C1 segment of cervical spinal cord (tissue), 14 donors: ENCODE results near the gene ARHGAP10.
A peak's percentile ranks its signal among the peaks of the same experiment; 100 is the strongest.

Experiments
- DNase-seq, 14 donors: peaks; one replicate each; lab custom pipeline; 2025; lab: John Stamatoyannopoulos, UW

Gene ARHGAP10

DNA sequence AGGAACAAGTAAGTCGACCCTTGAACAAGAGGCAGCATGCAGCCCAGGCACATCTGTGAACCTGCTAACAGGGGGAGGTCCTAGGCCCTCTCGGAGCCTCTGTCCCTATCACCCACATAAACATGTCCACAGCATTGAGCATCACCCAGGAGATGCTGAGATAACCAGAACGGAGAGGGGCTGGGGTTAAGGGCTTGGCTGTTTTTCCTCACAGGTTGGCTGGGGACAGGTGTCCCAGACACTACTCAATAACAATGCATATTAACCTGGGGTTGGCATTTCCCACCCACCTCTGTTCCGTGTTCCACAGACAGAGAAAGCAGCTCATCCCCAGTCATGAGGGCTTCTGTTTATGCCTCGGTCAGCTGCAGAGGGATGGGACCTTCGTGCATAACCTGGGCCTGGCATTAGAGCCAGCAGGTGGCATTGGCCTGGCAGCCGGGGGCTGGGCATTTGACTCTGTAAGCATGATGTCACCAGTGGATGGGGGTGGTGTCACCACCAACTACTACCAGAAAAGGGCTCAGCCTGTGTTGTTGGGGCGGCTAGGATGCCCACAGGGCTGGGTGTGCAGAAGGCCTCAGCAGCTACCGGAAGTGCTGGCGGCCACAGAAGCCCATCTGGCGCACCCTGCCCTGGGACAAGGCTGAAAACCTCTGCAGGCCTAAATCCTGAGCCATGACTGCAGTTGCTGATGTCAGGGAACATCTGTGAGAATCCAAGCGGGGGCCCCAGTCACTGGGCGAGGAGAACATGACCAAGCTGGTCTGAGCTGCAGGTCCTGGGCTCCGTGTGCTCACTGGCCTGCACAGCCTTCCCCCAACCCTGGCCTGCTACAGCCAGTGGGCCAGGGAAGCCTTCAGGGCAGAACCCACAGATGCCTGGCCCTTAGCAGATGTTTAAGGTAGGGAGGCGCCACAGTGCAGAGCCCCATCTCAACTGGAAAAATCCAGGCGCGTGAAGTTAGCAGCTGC lies 358.9 kb downstream of the ARHGAP10 start:
- DNase-seq, result no peak

DNA sequence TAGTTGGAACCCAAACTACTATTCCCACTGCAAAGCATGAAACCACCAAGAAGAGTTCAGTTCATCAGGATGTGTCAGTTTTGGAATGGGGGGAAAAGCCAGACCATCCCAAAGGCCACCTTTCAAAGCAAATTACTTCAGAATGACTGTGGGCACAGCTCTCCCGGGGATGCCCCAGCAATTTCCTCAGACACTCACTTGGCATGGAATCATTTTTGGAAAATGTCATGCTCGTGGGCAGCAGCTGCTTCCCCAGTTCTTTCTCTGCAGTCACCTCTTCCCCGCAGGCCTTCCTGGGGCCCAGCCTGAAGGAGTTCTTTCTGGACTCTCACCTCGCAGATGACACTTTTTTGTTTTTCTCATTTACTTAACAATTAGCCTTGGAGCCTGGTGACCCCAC lies 360.0 kb downstream of the ARHGAP10 start:
- DNase-seq, result peak in 1 of 14 donors; percentile 25

DNA sequence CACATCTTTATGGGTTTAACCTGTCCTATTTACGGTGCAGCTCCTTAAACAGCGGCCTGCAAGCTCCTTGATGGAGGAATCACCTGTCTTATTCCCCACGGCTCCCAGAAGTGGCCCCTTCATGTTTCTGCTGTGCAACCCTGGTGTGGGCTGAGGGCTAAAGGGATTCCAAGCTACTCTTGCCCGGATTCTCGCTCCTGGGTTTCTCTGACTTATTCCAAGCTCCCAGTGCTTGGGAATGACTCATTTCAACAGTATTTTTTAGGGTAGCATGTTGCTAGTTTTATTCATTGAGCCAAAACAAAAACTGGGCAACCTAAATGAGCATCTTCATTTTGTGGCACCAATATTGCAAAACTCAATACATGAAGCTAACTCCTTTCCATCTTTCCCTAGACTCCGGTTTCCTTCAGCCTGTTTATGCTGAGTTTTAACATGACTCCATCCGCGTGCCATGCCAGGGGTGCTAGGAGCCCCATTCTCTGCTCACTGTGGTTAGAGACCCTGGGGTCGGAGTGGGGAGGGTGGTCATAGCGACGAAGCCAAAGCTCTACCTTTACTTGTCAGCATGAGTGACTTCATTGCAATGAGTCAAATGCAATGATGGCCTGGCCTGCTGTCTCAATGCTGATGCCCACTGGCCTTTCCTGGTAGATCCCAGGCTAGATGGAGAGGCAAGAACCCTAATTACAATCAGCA lies 360.6 kb downstream of the ARHGAP10 start:
- no peak for DNase-seq

DNA sequence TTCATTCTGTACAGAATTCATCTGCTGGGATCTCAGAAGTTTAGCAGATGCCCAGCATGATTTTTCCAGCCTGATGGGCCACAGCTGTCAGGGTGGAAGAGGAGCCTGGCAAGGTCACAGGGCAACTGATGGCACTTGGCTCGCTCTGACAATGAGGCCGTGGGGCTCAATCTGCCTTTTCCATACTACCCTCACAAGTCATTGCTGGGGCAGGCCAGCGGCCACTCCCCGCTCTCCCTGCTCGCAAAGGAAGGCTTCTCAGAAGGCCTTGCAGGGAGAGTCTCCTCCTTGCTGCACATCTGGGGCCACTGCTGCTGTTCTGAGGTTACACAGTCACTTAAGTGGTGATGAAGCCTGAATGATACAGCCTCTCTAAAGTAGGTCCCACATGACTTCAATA lies 361.2 kb downstream of the ARHGAP10 start:
- no peak for DNase-seq

DNA sequence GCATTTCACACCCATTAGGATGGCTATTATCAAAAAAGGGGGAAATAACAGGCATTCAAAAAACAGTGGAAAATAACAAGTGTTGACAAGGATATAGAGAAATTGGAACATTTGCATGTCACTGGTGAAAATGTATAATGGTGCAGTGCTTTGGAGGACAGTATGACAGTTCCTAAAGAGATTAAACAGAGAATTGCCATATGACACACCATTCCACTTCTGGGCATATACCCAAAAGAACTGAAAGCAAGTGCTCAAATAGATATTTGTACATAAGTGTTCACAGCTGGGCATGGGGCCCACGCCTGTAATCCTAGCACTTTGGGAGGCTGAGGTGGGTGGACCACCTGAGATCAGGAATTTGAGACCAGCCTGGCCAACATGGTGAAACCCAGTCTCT lies 362.3 kb downstream of the ARHGAP10 start:
- no peak for DNase-seq

DNA sequence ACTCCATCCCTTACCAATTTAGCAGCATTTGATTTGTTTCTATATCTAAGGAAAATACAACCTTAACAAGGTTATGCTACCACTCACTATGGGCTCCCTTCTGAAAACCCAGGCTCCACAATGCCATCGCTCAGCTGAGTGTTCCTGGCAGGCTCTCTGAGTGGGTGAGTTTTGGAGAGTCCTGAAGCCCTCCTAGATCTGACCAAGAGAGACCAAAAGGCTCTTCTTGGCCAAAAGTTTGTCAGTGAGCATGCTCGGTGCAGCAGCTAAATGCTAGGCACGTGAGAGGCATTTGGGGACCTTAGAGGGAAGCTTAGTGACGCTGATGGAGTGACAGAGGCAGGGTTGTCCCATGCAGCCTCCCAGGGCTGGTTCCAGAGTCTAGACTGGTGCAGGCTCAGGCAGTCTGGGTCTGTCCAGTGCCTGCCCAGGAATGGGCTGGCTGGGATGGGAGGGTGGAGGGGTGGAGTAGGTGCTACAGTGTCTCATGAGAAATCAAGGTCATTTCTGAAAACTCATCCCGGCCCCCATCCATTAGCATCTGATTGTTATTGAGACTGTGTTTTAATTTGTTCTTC lies 363.5 kb downstream of the ARHGAP10 start:
- no peak for DNase-seq

DNA sequence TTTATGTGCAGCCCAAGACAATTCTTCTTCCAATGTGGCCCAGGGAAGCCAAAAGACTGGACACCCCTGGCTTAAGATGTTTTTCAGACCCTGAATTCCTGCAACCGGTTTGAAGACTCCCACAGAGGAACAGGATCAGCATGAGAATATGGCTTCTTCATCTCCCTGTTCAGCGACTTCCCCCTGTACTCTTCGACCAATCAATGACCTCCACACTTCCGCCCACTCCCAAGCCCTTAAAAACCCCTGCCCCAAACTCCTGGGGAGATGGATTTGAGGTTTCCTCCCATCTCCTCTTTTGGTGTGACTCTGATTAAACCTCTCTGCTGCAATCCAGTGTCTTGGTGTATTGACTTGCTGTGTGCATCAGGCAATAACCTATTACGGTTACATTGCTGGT lies 365.9 kb downstream of the ARHGAP10 start:
- no peak for DNase-seq

DNA sequence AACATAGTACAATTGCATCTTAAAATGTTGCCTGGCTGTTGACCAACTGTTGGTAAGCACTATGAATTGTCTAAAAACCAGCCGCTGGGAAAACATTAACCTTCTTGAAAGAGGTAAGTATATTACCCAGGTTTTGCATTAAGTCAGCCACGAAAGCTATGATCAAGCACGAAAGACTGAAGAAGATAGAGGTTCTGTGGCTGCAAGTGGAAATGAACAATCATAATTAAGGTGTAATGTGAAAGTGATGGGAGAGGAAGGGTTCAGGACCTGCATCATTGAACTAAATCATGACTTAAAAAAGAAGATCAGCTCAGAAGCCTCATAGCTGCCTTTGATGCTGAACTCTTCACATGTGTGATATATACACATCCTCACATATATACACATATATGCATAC lies 369.3 kb downstream of the ARHGAP10 start:
- no peak for DNase-seq

DNA sequence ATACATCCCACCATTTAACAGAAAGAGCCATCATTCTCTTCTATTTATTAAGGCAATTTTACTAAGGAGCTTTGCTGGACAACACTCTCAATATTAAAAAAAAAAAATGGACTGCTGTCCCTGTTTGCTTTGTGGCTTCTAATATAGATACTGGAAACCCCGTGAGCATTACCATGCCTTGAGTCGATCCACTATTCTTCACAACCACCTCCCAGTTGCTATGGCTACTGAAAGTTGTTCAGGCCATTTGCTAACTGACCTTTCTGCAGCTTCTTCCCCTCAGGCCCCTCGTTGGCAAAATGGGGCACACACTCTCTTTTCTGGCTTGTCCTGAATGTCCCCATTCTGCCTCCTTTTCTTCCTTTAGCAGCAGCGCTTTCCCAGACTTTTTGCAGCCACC lies 369.9 kb downstream of the ARHGAP10 start:
- DNase-seq, result no peak

DNA sequence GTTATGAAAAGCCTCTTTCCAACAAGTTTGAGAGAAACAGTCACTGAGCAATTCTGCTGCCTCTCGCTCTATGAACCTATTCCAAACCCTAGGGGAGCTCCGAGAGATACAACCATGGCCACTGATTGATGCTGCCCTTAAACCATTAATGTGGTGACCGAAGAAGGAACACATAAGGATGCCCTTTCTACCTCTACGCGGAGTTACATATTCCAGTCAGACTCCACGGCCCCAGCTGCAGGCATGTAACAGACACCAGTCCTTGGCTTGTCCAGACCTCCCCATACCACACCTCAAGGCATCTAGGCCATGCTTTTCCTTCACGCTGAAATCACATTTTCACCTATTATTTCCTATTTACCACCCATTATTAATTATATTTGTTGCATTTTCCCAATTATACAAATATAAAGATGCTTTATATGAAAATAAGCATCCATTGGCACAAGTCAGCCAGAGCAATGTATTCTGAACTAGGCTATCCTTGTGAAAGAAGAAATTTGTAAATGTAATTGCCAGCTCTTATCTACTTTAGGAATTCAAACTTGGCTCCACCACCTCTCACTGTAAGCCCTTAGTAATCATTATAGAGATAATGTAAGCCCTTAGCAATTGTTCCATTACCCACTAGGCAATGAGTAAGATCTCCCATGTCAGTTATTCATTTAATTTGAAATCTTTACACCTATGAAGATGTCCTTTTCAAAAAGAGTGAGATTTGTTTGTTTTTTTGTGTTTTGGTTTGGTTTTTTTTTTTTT lies 371.9 kb downstream of the ARHGAP10 start:
- DNase-seq, result no peak

DNA sequence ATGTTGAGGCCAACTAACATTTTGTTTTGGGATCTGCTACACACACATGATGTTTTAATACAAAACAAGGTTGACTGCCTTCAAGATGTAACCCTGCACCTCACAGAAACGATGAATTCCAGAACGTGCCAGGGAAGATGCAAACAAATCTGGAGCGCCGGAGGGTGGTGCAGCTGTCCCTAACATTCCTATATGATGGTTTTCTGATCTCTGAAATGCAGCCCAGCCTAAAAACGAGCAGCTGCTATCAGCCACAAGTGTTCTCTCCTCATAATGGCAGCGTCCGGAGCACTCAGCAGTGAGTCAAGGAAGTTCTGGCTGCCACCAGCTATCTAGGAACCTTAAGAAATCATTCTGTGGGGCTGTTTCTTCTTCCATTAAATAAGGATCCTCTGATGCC lies 376.9 kb downstream of the ARHGAP10 start:
- no peak for DNase-seq

DNA sequence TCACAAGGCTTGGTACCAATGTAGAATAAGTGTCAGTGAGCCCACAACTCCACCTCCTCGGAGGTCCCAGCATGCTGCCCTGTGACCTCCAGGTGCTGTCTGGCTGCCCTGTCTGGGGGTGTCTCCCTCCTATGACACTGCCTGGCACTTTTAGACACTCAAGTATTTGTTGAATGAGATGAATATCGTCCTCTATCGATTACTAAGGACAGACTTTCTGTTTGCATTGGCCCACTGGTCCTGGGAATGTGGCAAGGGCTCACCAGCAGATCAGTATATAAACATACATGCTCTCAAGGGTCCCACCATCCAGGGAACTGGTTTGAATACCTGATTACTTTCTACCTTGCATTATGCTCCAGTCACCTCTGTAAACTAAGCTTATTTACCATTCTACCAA lies 377.3 kb downstream of the ARHGAP10 start:
- DNase-seq, result no peak

DNA sequence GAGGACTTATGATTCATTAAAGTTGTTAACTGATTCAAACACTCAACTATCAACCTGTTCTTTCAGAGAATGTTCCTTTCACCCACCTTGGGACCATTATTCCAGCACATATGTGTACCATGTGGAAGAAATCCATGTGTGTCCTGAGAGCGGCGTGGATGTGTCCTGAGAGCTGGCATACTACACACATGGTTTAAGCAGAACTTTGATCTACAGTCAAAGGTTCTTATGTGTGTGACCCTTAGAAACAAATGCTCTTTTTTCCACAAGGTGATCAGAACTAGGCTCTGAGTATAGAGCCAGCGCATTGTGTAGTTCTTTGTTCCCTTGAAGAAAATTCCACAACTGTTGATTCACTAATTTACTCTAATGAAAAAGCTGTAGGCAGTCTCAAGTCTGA lies 378.3 kb downstream of the ARHGAP10 start:
- DNase-seq, result no peak

DNA sequence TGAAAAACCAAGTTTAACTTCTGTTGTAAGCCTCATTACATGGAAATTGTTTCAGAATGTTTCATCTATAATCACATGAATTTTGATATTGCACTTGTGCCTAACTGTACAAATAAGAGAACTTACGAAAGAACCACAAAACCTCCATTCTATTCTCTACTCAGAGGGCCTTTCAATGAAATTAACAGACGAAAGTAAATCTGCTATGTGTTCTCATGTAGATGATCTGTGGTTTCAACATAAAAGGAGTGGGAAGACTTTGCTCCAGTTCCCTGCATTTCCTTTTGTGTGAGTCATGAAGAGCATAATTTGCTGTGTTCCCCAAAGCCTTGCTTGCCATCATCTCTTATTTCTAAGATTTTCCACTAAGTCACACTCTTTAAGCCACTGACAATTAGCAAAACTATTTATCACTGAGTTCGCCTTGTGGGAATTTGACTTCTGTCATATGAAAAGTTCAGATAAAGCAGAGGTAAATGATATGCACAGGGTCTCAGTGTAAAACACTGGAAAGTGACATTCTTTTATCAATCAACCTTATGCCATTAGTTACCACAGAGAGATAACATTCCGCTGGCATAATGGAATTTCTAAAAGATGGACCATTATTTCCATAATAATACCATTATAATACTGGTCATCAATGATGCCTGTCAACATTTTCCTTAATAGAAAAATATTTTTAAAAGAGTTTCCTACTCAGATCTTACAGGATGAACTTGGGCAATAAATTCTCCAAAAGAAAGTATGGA lies 380.5 kb downstream of the ARHGAP10 start:
- no peak for DNase-seq

DNA sequence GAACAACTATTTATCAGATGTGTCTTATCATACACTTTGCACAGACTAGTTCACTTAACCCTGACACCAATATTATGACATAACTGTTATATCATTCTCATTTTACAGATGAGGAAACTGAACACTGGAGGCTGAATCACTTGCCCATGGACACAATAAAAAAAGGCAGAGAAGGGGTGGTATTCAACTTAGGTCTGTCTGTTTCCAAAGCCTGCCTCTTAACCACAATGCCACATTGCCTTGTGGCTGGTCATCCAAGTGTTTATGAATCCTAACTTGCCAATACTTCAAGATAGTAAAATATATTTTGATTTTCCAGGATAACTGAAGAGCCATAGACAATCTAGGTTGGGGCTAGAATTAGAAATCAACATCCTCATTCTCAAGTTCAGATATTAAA lies 382.5 kb downstream of the ARHGAP10 start:
- DNase-seq, result no peak

DNA sequence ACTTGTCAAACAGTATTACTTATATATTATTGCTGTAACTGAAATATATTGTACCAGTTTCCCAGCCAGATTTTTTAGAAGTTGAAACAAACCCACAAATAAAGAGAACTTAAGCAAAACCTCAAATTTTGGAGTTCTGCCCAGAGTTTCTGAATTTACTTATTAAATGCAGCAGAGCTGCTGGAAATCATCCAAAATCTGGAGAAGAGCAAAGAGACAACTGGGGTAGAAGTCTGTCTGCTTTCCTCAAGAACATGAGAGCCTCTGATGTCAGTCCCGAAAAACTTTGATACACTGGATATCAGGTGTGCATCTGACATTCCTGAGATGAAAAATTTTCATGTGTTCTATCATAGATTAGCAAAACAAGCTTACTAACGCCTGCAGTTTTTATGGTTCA lies 384.4 kb downstream of the ARHGAP10 start:
- peak in 1 of 14 donors; percentile 3 for DNase-seq

DNA sequence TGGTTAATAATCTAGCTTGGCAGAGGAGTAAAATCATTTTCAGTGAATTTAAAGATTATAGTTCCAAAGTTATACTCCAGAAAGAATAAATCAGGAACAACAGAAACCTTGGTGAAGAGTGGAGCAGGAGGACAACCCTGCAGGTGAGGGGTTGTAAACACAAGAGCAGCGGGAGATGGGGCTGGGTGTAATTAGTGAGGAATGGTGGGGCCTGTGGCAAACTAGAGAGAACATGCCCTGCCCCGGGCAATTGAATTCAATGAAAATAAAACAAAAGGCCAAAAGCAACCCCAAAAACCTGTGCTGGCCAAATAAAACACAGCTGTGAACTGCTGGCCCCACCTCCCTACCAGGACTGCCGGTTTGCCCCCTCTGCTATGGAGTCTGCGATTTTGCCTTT lies 385.1 kb downstream of the ARHGAP10 start:
- DNase-seq, result no peak

DNA sequence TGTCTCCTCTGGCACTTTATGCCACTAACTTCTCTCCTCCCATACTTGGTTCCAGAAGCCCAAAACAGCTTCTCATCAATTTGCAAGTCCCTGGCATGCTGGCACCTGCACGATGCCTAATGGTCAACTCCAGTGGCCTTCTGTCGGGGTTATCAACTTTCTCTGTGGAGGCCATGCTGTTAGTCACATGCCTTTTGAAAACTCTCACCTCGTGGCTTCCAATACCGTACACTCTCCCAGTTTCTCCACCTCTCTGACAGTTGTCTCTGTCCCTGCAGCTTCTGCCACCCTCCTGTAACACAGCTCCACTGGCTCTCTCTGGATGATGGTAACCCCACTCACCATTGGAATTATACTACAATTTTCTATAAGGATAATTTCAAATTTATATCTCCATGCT lies 386.3 kb downstream of the ARHGAP10 start:
- DNase-seq, result no peak

DNA sequence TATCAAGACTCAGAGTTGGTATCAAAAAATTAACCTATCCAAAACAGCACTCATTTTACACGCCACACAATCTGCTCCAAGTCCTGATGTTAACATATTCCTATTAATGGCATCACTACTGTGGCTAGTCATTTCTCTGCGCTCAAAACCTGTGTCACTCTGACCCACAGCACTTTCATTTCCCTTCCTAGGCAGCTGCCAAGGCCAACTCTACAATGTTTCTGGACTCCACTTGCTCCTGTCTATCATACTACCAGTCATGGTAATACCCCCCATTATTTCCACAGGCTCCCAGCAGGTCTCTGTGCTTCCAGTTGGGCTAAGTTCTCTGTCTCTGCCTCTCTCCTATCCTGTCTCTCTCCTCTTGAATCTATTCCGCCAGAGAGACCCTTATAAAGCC lies 386.7 kb downstream of the ARHGAP10 start:
- no peak for DNase-seq

DNA sequence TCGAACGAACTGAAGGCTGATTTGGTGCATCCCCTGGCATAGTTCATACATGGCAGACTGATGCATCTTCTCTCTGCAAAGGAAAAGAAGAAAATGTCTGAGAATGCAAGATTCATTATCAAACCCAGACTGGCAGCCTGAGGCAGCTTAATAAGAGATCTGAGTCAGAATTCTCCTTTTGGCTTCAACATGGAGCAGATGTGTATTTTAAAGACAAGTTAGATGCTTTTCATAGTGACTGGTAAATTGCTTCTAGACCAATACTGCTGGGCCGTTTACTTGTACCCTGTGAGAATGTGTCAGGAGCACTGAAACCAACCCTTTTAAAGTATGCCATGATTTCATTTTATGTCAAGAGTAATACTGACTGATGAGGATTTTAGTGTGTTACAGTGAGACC lies 388.3 kb downstream of the ARHGAP10 start:
- DNase-seq, result no peak
